ENCODE measurements around the gene RHOJ.

RHOJ gene

DNA sequence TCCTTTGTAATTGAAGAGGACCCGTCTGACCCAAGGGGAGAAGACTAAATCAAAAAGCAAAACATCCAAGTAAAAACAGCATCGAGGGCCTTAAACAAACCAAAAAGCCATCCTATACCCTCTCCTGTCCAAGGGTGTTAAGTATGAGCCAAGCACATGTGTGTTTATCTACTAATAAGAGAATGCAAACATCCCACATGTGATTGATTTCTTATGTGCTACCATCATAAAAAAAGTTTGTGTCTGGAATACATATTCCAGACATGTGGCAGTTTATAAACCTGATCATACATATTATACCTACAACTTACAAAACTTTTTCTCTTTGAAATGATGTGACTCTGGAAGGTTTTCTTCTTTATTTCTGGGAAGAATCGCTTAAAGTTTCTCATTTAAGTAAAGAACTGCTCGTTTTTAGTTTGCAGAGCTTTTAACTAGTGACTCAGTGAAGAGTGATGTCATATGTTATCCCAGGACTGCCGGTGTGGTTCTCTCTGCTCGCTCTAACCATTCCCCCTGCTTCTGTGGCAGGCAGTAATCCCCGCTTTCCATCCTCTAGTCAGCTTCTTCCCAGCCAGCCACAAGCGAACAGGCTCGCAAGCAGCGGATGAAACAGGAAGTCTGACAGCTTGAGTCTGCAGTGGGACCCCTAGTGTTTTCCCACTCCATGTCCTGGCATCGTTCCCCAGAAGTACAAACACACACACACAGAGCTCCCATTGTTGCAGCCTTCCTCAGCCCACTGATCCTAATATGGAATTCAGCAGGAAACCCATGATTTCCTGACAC, 431 bp upstream of the RHOJ start:
- H3K36me3 ChIP-seq (ENCODE audit: control insufficient read depth in 2 of 2, insufficient read depth in 2 of 2, low read length in 2 of 2) = no peaks in the 10 kb centered on the region
- peak overlapping the region; percentile 63 to 68 for H3K9ac ChIP-seq (ENCODE audit: low read depth in 1 of 2, low read length in 2 of 2)
- no peaks in the 10 kb centered on the region for H3K9me3 ChIP-seq (ENCODE audit: control insufficient read depth in 2 of 2, low read length in 2 of 2)
- H3K27me3 ChIP-seq (ENCODE audit: control insufficient read depth in 2 of 2, insufficient read depth in 2 of 2, low read length in 2 of 2) = no peaks in the 10 kb centered on the region
- H3K27ac ChIP-seq (ENCODE audit: low read depth in 2 of 2, low read length in 2 of 2) = peak overlapping the region; percentile 79 to 80
- peak overlapping the region; percentile 64 to 70 for H3K4me3 ChIP-seq (ENCODE audit: low read length in 2 of 2)
- H3K4me1 ChIP-seq (ENCODE audit: control insufficient read depth in 2 of 2, insufficient read depth in 2 of 2, low read length in 2 of 2) = no peaks in the 10 kb centered on the region

GRCh38 chr14:63205044-63205575, 867 bp downstream of the RHOJ start:
- Histone ChIP-seq H3K27me3 (ENCODE audit: control insufficient read depth in 2 of 2, insufficient read depth in 2 of 2, low read length in 2 of 2) (no peaks in the 10 kb centered on the region), H3K4me1 (ENCODE audit: control insufficient read depth in 2 of 2, insufficient read depth in 2 of 2, low read length in 2 of 2) (no peaks in the 10 kb centered on the region), H3K4me3 (ENCODE audit: low read length in 2 of 2) (peak overlapping the region; percentile 64 to 70), H3K36me3 (ENCODE audit: control insufficient read depth in 2 of 2, insufficient read depth in 2 of 2, low read length in 2 of 2) (no peaks in the 10 kb centered on the region), H3K27ac (ENCODE audit: low read depth in 2 of 2, low read length in 2 of 2) (peak overlapping the region; percentile 79 to 80), H3K9me3 (ENCODE audit: control insufficient read depth in 2 of 2, low read length in 2 of 2) (no peaks in the 10 kb centered on the region), H3K9ac (ENCODE audit: low read depth in 1 of 2, low read length in 2 of 2) (peak overlapping the region; percentile 63 to 68)

GRCh38 chr14:63205866-63206265, 1.6 kb downstream of the RHOJ start:
- Histone ChIP-seq H3K4me3 (ENCODE audit: low read length in 2 of 2) (peak overlapping the region in 1 of 2 donors; percentile 70), H3K9ac (ENCODE audit: low read depth in 1 of 2, low read length in 2 of 2) (no peak overlapping the region), H3K9me3 (ENCODE audit: control insufficient read depth in 2 of 2, low read length in 2 of 2) (no peaks in the 10 kb centered on the region), H3K27ac (ENCODE audit: low read depth in 2 of 2, low read length in 2 of 2) (no peak overlapping the region), H3K27me3 (ENCODE audit: control insufficient read depth in 2 of 2, insufficient read depth in 2 of 2, low read length in 2 of 2) (no peaks in the 10 kb centered on the region), H3K36me3 (ENCODE audit: control insufficient read depth in 2 of 2, insufficient read depth in 2 of 2, low read length in 2 of 2) (no peaks in the 10 kb centered on the region), H3K4me1 (ENCODE audit: control insufficient read depth in 2 of 2, insufficient read depth in 2 of 2, low read length in 2 of 2) (no peaks in the 10 kb centered on the region)

GRCh38 chr14:63209160-63209559, 4.9 kb downstream of the RHOJ start:
- Histone ChIP-seq H3K27ac (ENCODE audit: low read depth in 2 of 2, low read length in 2 of 2) (no peak overlapping the region), H3K4me1 (ENCODE audit: control insufficient read depth in 2 of 2, insufficient read depth in 2 of 2, low read length in 2 of 2) (no peaks in the 10 kb centered on the region), H3K9me3 (ENCODE audit: control insufficient read depth in 2 of 2, low read length in 2 of 2) (no peaks in the 10 kb centered on the region), H3K4me3 (ENCODE audit: low read length in 2 of 2) (no peak overlapping the region), H3K36me3 (ENCODE audit: control insufficient read depth in 2 of 2, insufficient read depth in 2 of 2, low read length in 2 of 2) (no peaks in the 10 kb centered on the region), H3K9ac (ENCODE audit: low read depth in 1 of 2, low read length in 2 of 2) (no peak overlapping the region), H3K27me3 (ENCODE audit: control insufficient read depth in 2 of 2, insufficient read depth in 2 of 2, low read length in 2 of 2) (no peaks in the 10 kb centered on the region)

- no peaks in the 10 kb centered on the region for H3K9me3 ChIP-seq (ENCODE audit: control insufficient read depth in 2 of 2, low read length in 2 of 2)
- H3K27me3 ChIP-seq (ENCODE audit: control insufficient read depth in 2 of 2, insufficient read depth in 2 of 2, low read length in 2 of 2) = no peaks in the 10 kb centered on the region
- H3K36me3 ChIP-seq (ENCODE audit: control insufficient read depth in 2 of 2, insufficient read depth in 2 of 2, low read length in 2 of 2) = no peaks in the 10 kb centered on the region
- no peak overlapping the region for H3K27ac ChIP-seq (ENCODE audit: low read depth in 2 of 2, low read length in 2 of 2)
- no peaks in the 10 kb centered on the region for H3K4me1 ChIP-seq (ENCODE audit: control insufficient read depth in 2 of 2, insufficient read depth in 2 of 2, low read length in 2 of 2)
- H3K9ac ChIP-seq (ENCODE audit: low read depth in 1 of 2, low read length in 2 of 2) = no peak overlapping the region
- H3K4me3 ChIP-seq (ENCODE audit: low read length in 2 of 2) = no peak overlapping the region
These were observed 6.6 kb downstream of the RHOJ start for GRCh38 chr14:63210812-63211211.

DNA sequence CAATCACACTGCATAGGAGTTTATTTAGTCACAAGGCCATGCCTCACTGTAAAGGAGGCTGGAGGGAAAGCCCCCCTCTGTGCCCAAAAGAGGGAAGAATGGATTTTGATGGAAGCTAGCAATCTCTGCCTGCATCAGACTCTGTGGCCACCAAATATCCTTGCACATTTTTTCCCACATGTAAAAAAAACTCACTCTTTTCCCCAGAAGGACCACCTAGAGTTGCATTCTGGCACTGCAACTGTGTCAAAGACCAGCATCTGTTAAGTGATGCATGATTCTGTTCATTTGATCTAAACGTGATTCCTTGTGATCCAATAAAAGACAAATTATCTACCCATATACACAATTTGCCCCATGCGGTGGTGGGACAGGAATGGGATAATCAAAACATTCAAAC, 8.0 kb downstream of the RHOJ start:
- Histone ChIP-seq H3K27ac (ENCODE audit: low read depth in 2 of 2, low read length in 2 of 2) (no peak overlapping the region), H3K9ac (ENCODE audit: low read depth in 1 of 2, low read length in 2 of 2) (no peak overlapping the region), H3K4me3 (ENCODE audit: low read length in 2 of 2) (no peak overlapping the region), H3K9me3 (ENCODE audit: control insufficient read depth in 2 of 2, low read length in 2 of 2) (no peaks in the 10 kb centered on the region), H3K4me1 (ENCODE audit: control insufficient read depth in 2 of 2, insufficient read depth in 2 of 2, low read length in 2 of 2) (no peaks in the 10 kb centered on the region), H3K27me3 (ENCODE audit: control insufficient read depth in 2 of 2, insufficient read depth in 2 of 2, low read length in 2 of 2) (no peaks in the 10 kb centered on the region), H3K36me3 (ENCODE audit: control insufficient read depth in 2 of 2, insufficient read depth in 2 of 2, low read length in 2 of 2) (no peaks in the 10 kb centered on the region)

- Histone ChIP-seq H3K9me3 (ENCODE audit: control insufficient read depth in 2 of 2, low read length in 2 of 2) (no peaks in the 10 kb centered on the region), H3K4me1 (ENCODE audit: control insufficient read depth in 2 of 2, insufficient read depth in 2 of 2, low read length in 2 of 2) (no peaks in the 10 kb centered on the region)
These were observed 8.7 kb downstream of the RHOJ start for GRCh38 chr14:63212776-63213500.

DNA sequence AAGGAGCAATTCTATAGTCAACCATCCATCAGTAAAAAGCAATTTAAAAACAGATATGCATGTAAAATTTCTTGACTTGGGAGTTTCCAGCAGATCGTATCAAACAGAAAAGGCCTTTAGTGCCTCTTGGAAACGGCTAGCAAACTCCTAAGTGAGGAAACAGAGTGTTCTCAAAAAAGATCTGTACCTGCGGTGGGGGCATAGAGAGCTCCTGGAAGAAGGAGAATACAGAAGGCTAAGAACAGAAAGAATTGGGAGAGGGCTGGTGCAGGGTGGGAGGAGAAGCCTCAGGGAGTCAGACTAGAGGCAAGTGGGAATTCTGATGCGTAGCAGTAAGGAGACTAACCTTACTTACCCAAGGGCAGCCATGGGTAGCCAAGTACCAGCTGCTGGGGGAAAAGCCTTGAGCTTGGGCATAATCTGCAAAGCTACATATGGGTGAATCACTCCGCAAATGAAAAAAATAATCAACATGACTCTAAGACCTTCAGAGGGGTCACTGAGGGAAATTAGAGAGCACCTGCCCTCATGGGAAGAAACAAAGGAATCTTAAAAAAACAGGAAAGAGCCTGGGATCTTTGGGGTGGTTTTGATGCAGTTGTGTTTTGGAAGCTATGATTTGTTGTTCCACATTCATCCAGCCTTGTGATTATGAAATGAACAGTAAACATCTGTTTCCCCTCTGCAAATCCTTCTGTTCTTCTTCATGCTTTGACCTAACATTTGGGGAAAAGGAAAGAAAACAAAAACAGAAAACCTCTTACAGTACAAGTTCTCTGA, 10.4 kb downstream of the RHOJ start:
- no peaks in the 10 kb centered on the region for H3K9me3 ChIP-seq (ENCODE audit: control insufficient read depth in 2 of 2, low read length in 2 of 2)
- H3K36me3 ChIP-seq (ENCODE audit: control insufficient read depth in 2 of 2, insufficient read depth in 2 of 2, low read length in 2 of 2) = no peaks in the 10 kb centered on the region
- H3K27ac ChIP-seq (ENCODE audit: low read depth in 2 of 2, low read length in 2 of 2) = no peak overlapping the region

More at GRCh38 chr14:63212776-63213500, 8.7 kb downstream of the RHOJ start:
- Histone ChIP-seq H3K27ac (ENCODE audit: low read depth in 2 of 2, low read length in 2 of 2) (no peak overlapping the region), H3K4me3 (ENCODE audit: low read length in 2 of 2) (no peak overlapping the region), H3K9ac (ENCODE audit: low read depth in 1 of 2, low read length in 2 of 2) (no peak overlapping the region), H3K36me3 (ENCODE audit: control insufficient read depth in 2 of 2, insufficient read depth in 2 of 2, low read length in 2 of 2) (no peaks in the 10 kb centered on the region), H3K27me3 (ENCODE audit: control insufficient read depth in 2 of 2, insufficient read depth in 2 of 2, low read length in 2 of 2) (no peaks in the 10 kb centered on the region)

DNA sequence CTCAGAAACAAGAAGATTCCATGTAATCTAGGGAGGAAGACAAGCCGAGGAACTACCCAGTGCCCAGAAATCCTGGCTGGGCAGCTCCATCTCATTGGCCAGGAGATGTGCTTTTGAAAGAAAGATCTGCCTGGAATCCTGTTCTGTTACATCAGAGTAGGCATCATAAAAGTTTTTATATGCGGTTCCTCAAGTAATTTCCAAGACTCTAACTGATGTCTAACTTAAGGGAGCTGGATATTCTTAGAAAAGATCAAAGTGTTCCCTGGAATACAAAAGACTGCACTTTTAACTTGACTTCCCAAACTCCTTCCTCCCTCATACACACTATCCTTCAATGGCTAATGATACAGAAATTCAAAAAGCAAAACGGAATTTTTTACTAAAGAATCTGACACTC, 16.3 kb downstream of the RHOJ start:
- Histone ChIP-seq H3K27me3 (ENCODE audit: control insufficient read depth in 2 of 2, insufficient read depth in 2 of 2, low read length in 2 of 2) (no peaks in the 10 kb centered on the region), H3K4me3 (ENCODE audit: low read length in 2 of 2) (no peak overlapping the region), H3K9ac (ENCODE audit: low read depth in 1 of 2, low read length in 2 of 2) (no peak overlapping the region), H3K27ac (ENCODE audit: low read depth in 2 of 2, low read length in 2 of 2) (no peak overlapping the region), H3K36me3 (ENCODE audit: control insufficient read depth in 2 of 2, insufficient read depth in 2 of 2, low read length in 2 of 2) (no peaks in the 10 kb centered on the region), H3K9me3 (ENCODE audit: control insufficient read depth in 2 of 2, low read length in 2 of 2) (no peaks in the 10 kb centered on the region), H3K4me1 (ENCODE audit: control insufficient read depth in 2 of 2, insufficient read depth in 2 of 2, low read length in 2 of 2) (no peaks in the 10 kb centered on the region)

More for the DNA sequence above, 10.4 kb downstream of the RHOJ start:
- no peaks in the 10 kb centered on the region for H3K4me1 ChIP-seq (ENCODE audit: control insufficient read depth in 2 of 2, insufficient read depth in 2 of 2, low read length in 2 of 2)
- H3K27me3 ChIP-seq (ENCODE audit: control insufficient read depth in 2 of 2, insufficient read depth in 2 of 2, low read length in 2 of 2) = no peaks in the 10 kb centered on the region
- H3K4me3 ChIP-seq (ENCODE audit: low read length in 2 of 2) = no peak overlapping the region
- H3K9ac ChIP-seq (ENCODE audit: low read depth in 1 of 2, low read length in 2 of 2) = no peak overlapping the region

DNA sequence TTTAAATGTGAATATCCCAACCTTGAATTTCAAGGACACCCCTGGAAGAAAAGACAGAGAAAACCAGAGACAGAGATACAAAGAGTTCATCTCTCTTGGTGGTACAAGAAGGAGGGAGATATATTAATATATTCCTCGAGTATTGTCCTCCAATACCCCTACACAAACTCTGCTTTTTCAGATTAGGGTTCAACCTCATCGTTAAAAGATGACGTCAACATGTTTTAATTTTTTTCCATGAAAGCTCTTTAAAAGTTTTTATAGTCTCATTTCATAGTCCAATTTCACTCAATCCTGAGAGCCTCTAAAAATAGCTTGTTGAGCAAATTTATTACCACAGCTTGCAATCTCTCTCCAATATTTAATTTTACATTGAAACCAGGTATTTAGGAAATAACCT, 19.4 kb downstream of the RHOJ start:
- no peaks in the 10 kb centered on the region for H3K36me3 ChIP-seq (ENCODE audit: control insufficient read depth in 2 of 2, insufficient read depth in 2 of 2, low read length in 2 of 2)
- no peak overlapping the region for H3K4me3 ChIP-seq (ENCODE audit: low read length in 2 of 2)
- no peak overlapping the region for H3K9ac ChIP-seq (ENCODE audit: low read depth in 1 of 2, low read length in 2 of 2)
- no peaks in the 10 kb centered on the region for H3K27me3 ChIP-seq (ENCODE audit: control insufficient read depth in 2 of 2, insufficient read depth in 2 of 2, low read length in 2 of 2)
- H3K9me3 ChIP-seq (ENCODE audit: control insufficient read depth in 2 of 2, low read length in 2 of 2) = no peaks in the 10 kb centered on the region
- no peaks in the 10 kb centered on the region for H3K4me1 ChIP-seq (ENCODE audit: control insufficient read depth in 2 of 2, insufficient read depth in 2 of 2, low read length in 2 of 2)
- H3K27ac ChIP-seq (ENCODE audit: low read depth in 2 of 2, low read length in 2 of 2) = no peak overlapping the region
